HepG2 (cell line): ENCODE measurements around the gene DLAT. TPM values are rescaled to one million over a fixed set of nuclear protein-coding genes. Genes with fewer than 3 reads are reported as not detected.

Experiments used
- ATAC-seq: fragments of 200-7000 bp; cut with Tn5 transposase; 3 replicates; pipeline ENCODE4 v1.9.1; 2020; ENCODE audit warnings: mild to moderate bottlenecking, moderate library complexity
- BruUV-seq: library from RNA; stranded (reverse); fragments of 400-500 nt; replicated peaks from 2 replicates; lab custom pipeline; 2021; lab: Mats Ljungman, UMichigan
- CTCF ChIA-PET: fragments of 300-600 bp; formaldehyde crosslinking; extraction: SDS; loops from one replicate; lab custom pipeline; 2021; ENCODE audit warnings: low total read pairs, inconsistent platforms, low intra/inter-chr PET ratio; lab: Yijun Ruan, JAX
- POLR2A ChIA-PET: fragments of 350-600 bp; sonication (Branson Sonifier 250); formaldehyde crosslinking; loops from one replicate; lab custom pipeline; 2020; ENCODE audit warnings: antibody characterized with exemption, inconsistent platforms; lab: Yijun Ruan, JAX
- DNase-seq: peaks from one replicate; pipeline ENCODE4 v3.0.0-alpha.2; 2015; ENCODE audit warnings: low spot score
- FAIRE-seq: peaks from 3 replicates; lab custom pipeline; 2011; peaks lifted over from hg19 to GRCh38; lab: Jason Lieb, UNC
- H2AFZ ChIP-seq: one replicate; pipeline ENCODE4 v1.6.1; 2011; ENCODE audit warnings: low read length, inconsistent platforms
- H3K27ac ChIP-seq: fragments of 300-600 bp; 3 replicates; pipeline ENCODE4 v1.8.0; 2011; ENCODE audit warnings: mixed run types, mild to moderate bottlenecking, mixed read lengths, low read length, inconsistent platforms; ENCODE audit not compliant: insufficient read depth; ENCODE audit errors: extremely low read length
- H3K27me3 ChIP-seq, 2 experiments: fragments of 200-600 bp in 1 of 2; 2 replicates in 1 of 2; 3 replicates in 1 of 2; pipeline versions ENCODE4 v1.6.0 to v1.8.0; 2011; ENCODE audit warnings: low read length in 2 of 2, mild to moderate bottlenecking in 2 of 2, moderate library complexity in 2 of 2, inconsistent platforms in 1 of 2; ENCODE audit not compliant: insufficient read depth in 2 of 2, control insufficient read depth in 1 of 2
- H3K36me3 ChIP-seq, 2 experiments: fragments of 200-600 bp in 1 of 2; replicated peaks in 1 of 2; 2 replicates in 1 of 2; 3 replicates in 1 of 2; pipeline versions ENCODE4 v1.5.1 to v1.8.0; 2011; ENCODE audit warnings: low read length in 2 of 2, inconsistent platforms in 1 of 2; ENCODE audit not compliant: insufficient read depth in 2 of 2, control insufficient read depth in 1 of 2
- H3K4me1 ChIP-seq: 2 replicates; pipeline ENCODE4 v1.5.1; 2012; ENCODE audit warnings: low read length, inconsistent platforms; ENCODE audit not compliant: insufficient read depth
- H3K4me2 ChIP-seq: 2 replicates; pipeline ENCODE4 v1.6.0; 2011; ENCODE audit warnings: low read depth, low read length, inconsistent platforms
- H3K4me3 ChIP-seq, 3 experiments: fragments of 200-600 bp in 1 of 3; sonication (generic), shearing (Covaris generic) in 1 of 3; replicated peaks in 1 of 3; 2 replicates each; pipeline ENCODE4 v1.5.1; 2011 to 2016; ENCODE audit warnings: low read length in 3 of 3, inconsistent platforms in 2 of 3, low read depth in 2 of 3, mild to moderate bottlenecking in 2 of 3, control low read depth in 1 of 3, mixed read lengths in 1 of 3; ENCODE audit not compliant: insufficient read depth in 1 of 3
- H3K79me2 ChIP-seq: one replicate; pipeline ENCODE4 v1.6.1; 2011; ENCODE audit warnings: low read length, inconsistent platforms; ENCODE audit not compliant: insufficient read depth
- H3K9ac ChIP-seq: 2 replicates; pipeline ENCODE4 v1.6.0; 2011; ENCODE audit warnings: mild to moderate bottlenecking, low read depth, low read length, inconsistent platforms; ENCODE audit not compliant: insufficient read depth
- H3K9me3 ChIP-seq: 2 replicates; pipeline ENCODE4 v1.5.1; 2012; ENCODE audit warnings: mild to moderate bottlenecking, low read length
- H4K20me1 ChIP-seq: 2 replicates; pipeline ENCODE4 v1.6.0; 2011; ENCODE audit warnings: inconsistent platforms, mild to moderate bottlenecking, low read length, moderate library complexity; ENCODE audit not compliant: insufficient read depth
- BRF2 ChIP-seq: sonication (generic); formaldehyde crosslinking; IDR thresholded peaks from 2 replicates; pipeline ENCODE4 v1.8.1; 2022; ENCODE audit warnings: mild to moderate bottlenecking, missing genetic modification reagents
- EP300 ChIP-seq, 3 experiments: sonication (generic) in 1 of 3; formaldehyde crosslinking in 1 of 3; IDR thresholded peaks; 2 replicates each; pipeline versions ENCODE4 v1.5.1 to v1.6.1; 2011 to 2020; ENCODE audit warnings: low read depth in 2 of 3, low read length in 2 of 3, borderline replicate concordance in 1 of 3, improper control_type of control experiment in 1 of 3, mild to moderate bottlenecking in 1 of 3, missing genetic modification reagents in 1 of 3, moderate library complexity in 1 of 3
- MNT ChIP-seq: fragments of 450-650 bp; IDR thresholded peaks from 2 replicates; pipeline ENCODE4 v1.6.1; 2016
- NFE2L1 ChIP-seq: sonication (generic); formaldehyde crosslinking; IDR thresholded peaks from 2 replicates; pipeline ENCODE4 v1.4.0; 2020; ENCODE audit warnings: missing genetic modification reagents, mild to moderate bottlenecking, borderline replicate concordance
- TBX2 ChIP-seq: sonication (generic); formaldehyde crosslinking; IDR thresholded peaks from 2 replicates; pipeline ENCODE4 v1.5.0; 2020; ENCODE audit warnings: missing genetic modification reagents, mild to moderate bottlenecking, borderline replicate concordance
- ZNF274 ChIP-seq: sonication (generic); formaldehyde crosslinking; IDR thresholded peaks from 2 replicates; pipeline ENCODE4 v1.5.1; 2020; ENCODE audit warnings: mild to moderate bottlenecking, missing genetic modification reagents
- ZNF407 ChIP-seq: sonication (generic); formaldehyde crosslinking; IDR thresholded peaks from one replicate; pipeline ENCODE4 v1.5.1; 2020; ENCODE audit warnings: mild to moderate bottlenecking, missing genetic modification reagents; ENCODE audit errors: not compliant biosample characterization
- ZNF496 ChIP-seq: sonication (generic); formaldehyde crosslinking; IDR thresholded peaks from 2 replicates; pipeline ENCODE4 v1.8.1; 2023; ENCODE audit warnings: mild to moderate bottlenecking, moderate library complexity, missing genetic modification reagents; ENCODE audit not compliant: insufficient replicate concordance
- ZNF672 ChIP-seq: sonication (generic); formaldehyde crosslinking; IDR thresholded peaks from 2 replicates; pipeline ENCODE4 v1.8.1; 2022; ENCODE audit warnings: missing genetic modification reagents
- ZNF776 ChIP-seq: sonication (generic); formaldehyde crosslinking; IDR thresholded peaks from 2 replicates; pipeline ENCODE4 v1.4.0; 2020; ENCODE audit warnings: mild to moderate bottlenecking, missing genetic modification reagents
- WGBS: methylation state at CpG from one replicate; pipeline ENCODE4 v1.1.6; 2017; ENCODE audit warnings: low lambda C conversion rate; 5-methylcytosine and 5-hydroxymethylcytosine counted together
- in situ Hi-C: cut with HindIII; loops from 2 replicates; pipeline ENCODE4 v1.10.0; 2017; ENCODE audit warnings: low pct_unique_long_range_greater_than_20kb; ENCODE audit not compliant: extremely low pct_ligation_motif_present
- intact Hi-C: fragments of 100-400 bp; cut with micrococcal nuclease; formaldehyde crosslinking; loops from one replicate; pipeline ENCODE4 v1.10.0; 2022; ENCODE audit not compliant: unreplicated experiment
- polyA plus RNA-seq, 8 experiments: library from polyadenylated mRNA; depleted of rRNA in 3 of 8; stranded (reverse) in 7 of 8; unstranded in 1 of 8; fragments of >200 nt; fragmentation: Illumina TruSeq in 4 of 8; extraction: Trizol in 4 of 8; gene quantifications; 2 replicates each; pipeline versions ENCODE4 v1.2.1 to v1.2.3, GENCODE V29; 2011 to 2016; ENCODE audit warnings: low read depth in 4 of 8, missing spikeins in 1 of 8, mixed read lengths in 1 of 8; ENCODE audit not compliant: insufficient read depth in 1 of 8
- total RNA-seq, 5 experiments: library from RNA; depleted of rRNA; stranded (reverse); fragments of >200 nt; fragmentation: Illumina TruSeq; extraction: Trizol; gene quantifications; 2 replicates each; pipeline ENCODE4 v1.2.3, GENCODE V29; 2016; ENCODE audit warnings: low read depth in 1 of 5

The DLAT gene
- total and polyA plus RNA-seq, 2 of the 13 experiments (the other 11 are each of a cell fraction or from before 2014, with no cell fraction given): 26.4 to 62.2 TPM

GRCh38 chr11:112058103-112058502, 32.9 kb downstream of the DLAT start:
- DNase-seq (no peak), ATAC-seq (no peak), FAIRE-seq (no peak)
- intact Hi-C loops (no loop called here), in situ Hi-C loops (no loop called here)
- no peak overlapping the region for H3K9ac ChIP-seq
- H2AFZ ChIP-seq: no peak overlapping the region
- no peaks in the 10 kb centered on the region for H4K20me1 ChIP-seq
- no peak overlapping the region for H3K27ac ChIP-seq
- WGBS: 86% methylated on average over 1 of the region's 1 CpG
- no peaks in the 10 kb centered on the region for H3K4me1 ChIP-seq
- H3K79me2 ChIP-seq: no peaks in the 10 kb centered on the region
- no peak for TF ChIP-seq BRF2 (CRISPR knock-in tag)
- TF ChIP-seq ZNF776 (CRISPR knock-in tag): no peak
- TF ChIP-seq NFE2L1 (CRISPR knock-in tag): no peak
- no peak for TF ChIP-seq ZNF496
- no peak for TF ChIP-seq ZNF274 (CRISPR knock-in tag)
- no peak for TF ChIP-seq MNT
- no peak for TF ChIP-seq ZNF672 (CRISPR knock-in tag)
- TF ChIP-seq ZNF407 (CRISPR knock-in tag): no peak
- no peak for TF ChIP-seq EP300 (IDR thresholded peaks at IDR 0.05; ENCODE audit: low read depth in 2 of 2, low read length in 2 of 2)
- TF ChIP-seq EP300 (CRISPR knock-in tag; IDR thresholded peaks at IDR 0.05; ENCODE audit: borderline replicate concordance): no peak
- no peak for TF ChIP-seq TBX2 (CRISPR knock-in tag)
- no peak overlapping the region for H3K4me2 ChIP-seq
- no TSS peak for BruUV-seq
- H3K4me3 ChIP-seq: no peak overlapping the region
- no peaks in the 10 kb centered on the region for H3K9me3 ChIP-seq
- H3K27me3 ChIP-seq: no peaks in the 10 kb centered on the region
- peaks cover 19 to 55% of the 10 kb centered on the region in 2 experiments for H3K36me3 ChIP-seq
- POLR2A ChIA-PET: interaction anchor here (0.8 kb wide), 1 partner anchor 32 kb away, joined by 3 read pairs; no protein-coding TSS in a partner anchor
- CTCF ChIA-PET: no interaction called here
